Measurements from ENCODE around the gene GSTO1.
"Not testable (repeated sequence)": the region's sequence is repeated elsewhere in the genome, so short reads cannot be mapped to it uniquely, and the experiment has no call there.

The GSTO1 gene

GRCh38 chr10:104234934-104235333 is 19.8 kb upstream of the GSTO1 start:
- no peak overlapping the region for H3K27ac ChIP-seq (ENCODE audit: low read depth, low read length)
- H3K9ac ChIP-seq (ENCODE audit: low read length): no peak overlapping the region
- H3K36me3 ChIP-seq (ENCODE audit: insufficient read depth, low read length): no peaks in the 10 kb centered on the region
- H3K4me1 ChIP-seq (ENCODE audit: insufficient read depth, low read length): peaks cover 3% of the 10 kb centered on the region
- no peaks in the 10 kb centered on the region for H3K9me3 ChIP-seq (ENCODE audit: low read length)
- no peak overlapping the region for H3K4me3 ChIP-seq (ENCODE audit: low read depth in 1 of 2, low read length in 2 of 2)
- H3K27me3 ChIP-seq (ENCODE audit: control insufficient read depth in 1 of 2, insufficient read depth in 2 of 2, low read length in 2 of 2): no peaks in the 10 kb centered on the region

GRCh38 chr10:104235801-104236200 is 18.9 kb upstream of the GSTO1 start:
- no peaks in the 10 kb centered on the region for H3K27me3 ChIP-seq (ENCODE audit: control insufficient read depth in 1 of 2, insufficient read depth in 2 of 2, low read length in 2 of 2)
- H3K4me3 ChIP-seq (ENCODE audit: low read depth in 1 of 2, low read length in 2 of 2): no peak overlapping the region
- H3K27ac ChIP-seq (ENCODE audit: low read depth, low read length): no peak overlapping the region
- H3K9me3 ChIP-seq (ENCODE audit: low read length): no peaks in the 10 kb centered on the region
- no peak overlapping the region for H3K9ac ChIP-seq (ENCODE audit: low read length)
- H3K36me3 ChIP-seq (ENCODE audit: insufficient read depth, low read length): no peaks in the 10 kb centered on the region
- H3K4me1 ChIP-seq (ENCODE audit: insufficient read depth, low read length): peaks cover 3% of the 10 kb centered on the region

GRCh38 chr10:104240078-104240477 is 14.6 kb upstream of the GSTO1 start:
- Histone ChIP-seq H3K4me3 (ENCODE audit: low read depth in 1 of 2, low read length in 2 of 2) (no peak overlapping the region), H3K27ac (ENCODE audit: low read depth, low read length) (no peak overlapping the region), H3K4me1 (ENCODE audit: insufficient read depth, low read length) (no peaks in the 10 kb centered on the region), H3K9ac (ENCODE audit: low read length) (no peak overlapping the region), H3K9me3 (ENCODE audit: low read length) (no peaks in the 10 kb centered on the region), H3K36me3 (ENCODE audit: insufficient read depth, low read length) (no peaks in the 10 kb centered on the region), H3K27me3 (ENCODE audit: control insufficient read depth in 1 of 2, insufficient read depth in 2 of 2, low read length in 2 of 2) (no peaks in the 10 kb centered on the region)

GRCh38 chr10:104242545-104242944 is 12.1 kb upstream of the GSTO1 start:
- no peak overlapping the region for H3K4me3 ChIP-seq (ENCODE audit: low read depth in 1 of 2, low read length in 2 of 2)
- H3K36me3 ChIP-seq (ENCODE audit: insufficient read depth, low read length): no peaks in the 10 kb centered on the region
- H3K27ac ChIP-seq (ENCODE audit: low read depth, low read length): no peak overlapping the region
- H3K27me3 ChIP-seq (ENCODE audit: control insufficient read depth in 1 of 2, insufficient read depth in 2 of 2, low read length in 2 of 2): no peaks in the 10 kb centered on the region
- no peak overlapping the region for H3K9ac ChIP-seq (ENCODE audit: low read length)
- no peaks in the 10 kb centered on the region for H3K4me1 ChIP-seq (ENCODE audit: insufficient read depth, low read length)
- no peaks in the 10 kb centered on the region for H3K9me3 ChIP-seq (ENCODE audit: low read length)

GRCh38 chr10:104243009-104243408 is 11.7 kb upstream of the GSTO1 start:
- H3K9me3 ChIP-seq (ENCODE audit: low read length); H3K27me3 ChIP-seq (ENCODE audit: control insufficient read depth in 1 of 2, insufficient read depth in 2 of 2, low read length in 2 of 2); H3K4me3 ChIP-seq (ENCODE audit: low read depth in 1 of 2, low read length in 2 of 2); H3K36me3 ChIP-seq (ENCODE audit: insufficient read depth, low read length); H3K9ac ChIP-seq (ENCODE audit: low read length); H3K4me1 ChIP-seq (ENCODE audit: insufficient read depth, low read length); H3K27ac ChIP-seq (ENCODE audit: low read depth, low read length): not testable (repeated sequence)

- Histone ChIP-seq H3K4me3 (ENCODE audit: low read depth in 1 of 2, low read length in 2 of 2) (no peak overlapping the region), H3K9me3 (ENCODE audit: low read length) (no peaks in the 10 kb centered on the region), H3K36me3 (ENCODE audit: insufficient read depth, low read length) (no peaks in the 10 kb centered on the region), H3K27me3 (ENCODE audit: control insufficient read depth in 1 of 2, insufficient read depth in 2 of 2, low read length in 2 of 2) (no peaks in the 10 kb centered on the region), H3K9ac (ENCODE audit: low read length) (no peak overlapping the region), H3K27ac (ENCODE audit: low read depth, low read length) (no peak overlapping the region), H3K4me1 (ENCODE audit: insufficient read depth, low read length) (no peaks in the 10 kb centered on the region)
Measured at GRCh38 chr10:104243512-104243911, 11.2 kb upstream of the GSTO1 start.

- Histone ChIP-seq H3K36me3 (ENCODE audit: insufficient read depth, low read length) (no peaks in the 10 kb centered on the region), H3K27me3 (ENCODE audit: control insufficient read depth in 1 of 2, insufficient read depth in 2 of 2, low read length in 2 of 2) (no peaks in the 10 kb centered on the region), H3K27ac (ENCODE audit: low read depth, low read length) (no peak overlapping the region), H3K9me3 (ENCODE audit: low read length) (no peaks in the 10 kb centered on the region), H3K4me3 (ENCODE audit: low read depth in 1 of 2, low read length in 2 of 2) (no peak overlapping the region), H3K9ac (ENCODE audit: low read length) (no peak overlapping the region), H3K4me1 (ENCODE audit: insufficient read depth, low read length) (no peaks in the 10 kb centered on the region)
Measured at GRCh38 chr10:104245066-104245632, 9.5 kb upstream of the GSTO1 start.

GRCh38 chr10:104246976-104247375 is 7.7 kb upstream of the GSTO1 start:
- Histone ChIP-seq H3K27me3 (ENCODE audit: control insufficient read depth in 1 of 2, insufficient read depth in 2 of 2, low read length in 2 of 2) (no peaks in the 10 kb centered on the region), H3K9ac (ENCODE audit: low read length) (no peak overlapping the region), H3K36me3 (ENCODE audit: insufficient read depth, low read length) (no peaks in the 10 kb centered on the region), H3K9me3 (ENCODE audit: low read length) (no peaks in the 10 kb centered on the region), H3K27ac (ENCODE audit: low read depth, low read length) (no peak overlapping the region), H3K4me3 (ENCODE audit: low read depth in 1 of 2, low read length in 2 of 2) (no peak overlapping the region), H3K4me1 (ENCODE audit: insufficient read depth, low read length) (no peaks in the 10 kb centered on the region)

- no peak overlapping the region for H3K27ac ChIP-seq (ENCODE audit: low read depth, low read length)
- no peaks in the 10 kb centered on the region for H3K9me3 ChIP-seq (ENCODE audit: low read length)
Measured at GRCh38 chr10:104247513-104248146, 7.1 kb upstream of the GSTO1 start.

GRCh38 chr10:104248931-104249330 is 5.8 kb upstream of the GSTO1 start:
- not testable (repeated sequence) for H3K4me3 ChIP-seq (ENCODE audit: low read depth in 1 of 2, low read length in 2 of 2); H3K27me3 ChIP-seq (ENCODE audit: control insufficient read depth in 1 of 2, insufficient read depth in 2 of 2, low read length in 2 of 2); H3K4me1 ChIP-seq (ENCODE audit: insufficient read depth, low read length); H3K9me3 ChIP-seq (ENCODE audit: low read length); H3K9ac ChIP-seq (ENCODE audit: low read length); H3K27ac ChIP-seq (ENCODE audit: low read depth, low read length); H3K36me3 ChIP-seq (ENCODE audit: insufficient read depth, low read length)

More at GRCh38 chr10:104247513-104248146, 7.1 kb upstream of the GSTO1 start:
- H3K4me1 ChIP-seq (ENCODE audit: insufficient read depth, low read length): no peaks in the 10 kb centered on the region
- no peak overlapping the region for H3K4me3 ChIP-seq (ENCODE audit: low read depth in 1 of 2, low read length in 2 of 2)
- no peak overlapping the region for H3K9ac ChIP-seq (ENCODE audit: low read length)
- no peaks in the 10 kb centered on the region for H3K27me3 ChIP-seq (ENCODE audit: control insufficient read depth in 1 of 2, insufficient read depth in 2 of 2, low read length in 2 of 2)
- no peaks in the 10 kb centered on the region for H3K36me3 ChIP-seq (ENCODE audit: insufficient read depth, low read length)

GRCh38 chr10:104250371-104250770 is 4.3 kb upstream of the GSTO1 start:
- H3K36me3 ChIP-seq (ENCODE audit: insufficient read depth, low read length): no peaks in the 10 kb centered on the region
- H3K4me3 ChIP-seq (ENCODE audit: low read depth in 1 of 2, low read length in 2 of 2): no peak overlapping the region

GRCh38 chr10:104251443-104251842 is 3.2 kb upstream of the GSTO1 start:
- Histone ChIP-seq H3K36me3 (ENCODE audit: insufficient read depth, low read length) (no peaks in the 10 kb centered on the region), H3K27me3 (ENCODE audit: control insufficient read depth in 1 of 2, insufficient read depth in 2 of 2, low read length in 2 of 2) (no peaks in the 10 kb centered on the region), H3K4me1 (ENCODE audit: insufficient read depth, low read length) (peaks cover 13% of the 10 kb centered on the region), H3K9ac (ENCODE audit: low read length) (no peak overlapping the region), H3K9me3 (ENCODE audit: low read length) (no peaks in the 10 kb centered on the region), H3K27ac (ENCODE audit: low read depth, low read length) (no peak overlapping the region), H3K4me3 (ENCODE audit: low read depth in 1 of 2, low read length in 2 of 2) (no peak overlapping the region)

More at GRCh38 chr10:104250371-104250770, 4.3 kb upstream of the GSTO1 start:
- Histone ChIP-seq H3K27ac (ENCODE audit: low read depth, low read length) (no peak overlapping the region), H3K9me3 (ENCODE audit: low read length) (no peaks in the 10 kb centered on the region), H3K27me3 (ENCODE audit: control insufficient read depth in 1 of 2, insufficient read depth in 2 of 2, low read length in 2 of 2) (no peaks in the 10 kb centered on the region), H3K9ac (ENCODE audit: low read length) (no peak overlapping the region), H3K4me1 (ENCODE audit: insufficient read depth, low read length) (peaks cover 9% of the 10 kb centered on the region)

All from muscle layer of colon (tissue), 2 donors.